Hindlimb muscle (tissue), 1 donor: Measurements from ENCODE around the gene TRIM44. TPM values are rescaled to one million over a fixed set of nuclear protein-coding genes. Genes with fewer than 3 reads are reported as not detected.
"Not testable (repeated sequence)": the region's sequence is repeated elsewhere in the genome, so short reads cannot be mapped to it uniquely, and the experiment has no call there.

Source experiments
- DNase-seq: peaks from one replicate; pipeline ENCODE4 v3.0.0-alpha.2; 2013
- polyA plus RNA-seq: library from polyadenylated mRNA; unstranded; fragments of 120-200 nt; gene quantifications from one replicate; pipeline ENCODE4 v1.2.1, GENCODE V29; 2013; ENCODE audit not compliant: insufficient read length

TRIM44 gene
- polyA plus RNA-seq, 1 donor, result 38.9 TPM

- no peak for DNase-seq
Observed at GRCh38 chr11:35857922-35858321, 195.3 kb downstream of the TRIM44 start.

- DNase-seq, result no peak
Observed at GRCh38 chr11:35859301-35859700, 196.7 kb downstream of the TRIM44 start.

- DNase-seq, result not testable (repeated sequence)
Observed at GRCh38 chr11:35860194-35860593, 197.6 kb downstream of the TRIM44 start.

- DNase-seq, result no peak
Observed at GRCh38 chr11:35861191-35861590, 198.6 kb downstream of the TRIM44 start.

- no peak for DNase-seq
Observed at GRCh38 chr11:35862666-35863065, 200.1 kb downstream of the TRIM44 start.

- DNase-seq, result no peak
Observed at GRCh38 chr11:35864131-35864530, 201.6 kb downstream of the TRIM44 start.

- no peak for DNase-seq
Observed at GRCh38 chr11:35866601-35867000, 204.0 kb downstream of the TRIM44 start.

Other genes starting within 250 kb of the TRIM44 start
- gene SLC1A2, start 243.2 kb upstream of the TRIM44 start, polyA plus RNA-seq, result 0.43 TPM
- gene PAMR1, start 137.2 kb upstream of the TRIM44 start, polyA plus RNA-seq, result 8.4 TPM
- gene FJX1, start 44.3 kb upstream of the TRIM44 start, polyA plus RNA-seq, result 5.4 TPM